SK-N-SH (cell line): ENCODE data around the gene HTRA3. TPM values are rescaled to one million over a fixed set of nuclear protein-coding genes. Genes with fewer than 3 reads are reported as not detected.

ENCODE experiments used
- CTCF ChIA-PET: fragments of 300-600, 350-600 bp; formaldehyde crosslinking; extraction: SDS; loops from one replicate; lab custom pipeline; 2021; lab: Yijun Ruan, JAX
- POLR2A ChIA-PET: fragments of 350-600 bp; sonication (Branson Sonifier 250); formaldehyde crosslinking; extraction: SDS; loops from one replicate; lab custom pipeline; 2020; ENCODE audit warnings: antibody characterized with exemption, inconsistent platforms; lab: Yijun Ruan, JAX
- DNase-seq: peaks from one replicate; pipeline ENCODE4 v3.0.0; 2012
- H2AFZ ChIP-seq: fragments of 200-600 bp; sonication (generic); 2 replicates; pipeline ENCODE4 v1.8.1; 2016; ENCODE audit warnings: antibody characterized with exemption, mild to moderate bottlenecking, low read depth
- H3F3A ChIP-seq: fragments of 200-600 bp; sonication (generic); replicated peaks from 2 replicates; pipeline ENCODE3; 2016; ENCODE audit warnings: antibody characterized with exemption, mild to moderate bottlenecking; ENCODE audit not compliant: insufficient read depth
- H3K27ac ChIP-seq, 2 experiments: fragments of 200-500 bp in 1 of 2; fragments of 200-600 bp in 1 of 2; sonication (Bioruptor generic) in 1 of 2; sonication (generic), shearing (Covaris generic) in 1 of 2; 2 replicates each; pipeline versions ENCODE4 v1.5.1 to v1.6.1; 2014 to 2016; ENCODE audit warnings: low read depth in 2 of 2, inconsistent platforms in 1 of 2, low read length in 1 of 2, mild to moderate bottlenecking in 1 of 2, mixed read lengths in 1 of 2
- H3K27me3 ChIP-seq: fragments of 200-600 bp; sonication (generic), shearing (Covaris generic); 2 replicates; pipeline ENCODE4 v1.6.1; 2016; ENCODE audit warnings: mixed run types; ENCODE audit not compliant: insufficient read depth
- H3K36me3 ChIP-seq, 2 experiments: fragments of 200-500 bp in 1 of 2; fragments of 200-600 bp in 1 of 2; sonication (Bioruptor generic) in 1 of 2; sonication (generic) in 1 of 2; replicated peaks in 1 of 2; 2 replicates each; pipeline versions ENCODE3 to v1.5.1; 2014 to 2016; ENCODE audit warnings: low read length in 1 of 2, mild to moderate bottlenecking in 1 of 2; ENCODE audit not compliant: insufficient read depth in 2 of 2, control insufficient read depth in 1 of 2
- H3K4me1 ChIP-seq, 2 experiments: fragments of 200-500 bp in 1 of 2; fragments of 200-600 bp in 1 of 2; sonication (Bioruptor generic) in 1 of 2; sonication (generic), shearing (Covaris generic) in 1 of 2; 2 replicates each; pipeline versions ENCODE4 v1.5.1 to v1.6.1; 2014 to 2016; ENCODE audit warnings: low read depth in 1 of 2, low read length in 1 of 2, mixed run types in 1 of 2; ENCODE audit not compliant: insufficient read depth in 2 of 2, control insufficient read depth in 1 of 2
- H3K4me2 ChIP-seq: fragments of 200-600 bp; sonication (generic), shearing (Covaris generic); 2 replicates; pipeline ENCODE4 v1.6.1; 2017; ENCODE audit warnings: mixed run types
- H3K4me3 ChIP-seq, 2 experiments: fragments of 200-500 bp in 1 of 2; fragments of 200-600 bp in 1 of 2; sonication (Bioruptor generic) in 1 of 2; sonication (generic), shearing (Covaris generic) in 1 of 2; 2 replicates each; pipeline versions ENCODE4 v1.5.1 to v1.8.1; 2014 to 2016; ENCODE audit warnings: low read depth in 2 of 2, inconsistent platforms in 1 of 2, low read length in 1 of 2, mild to moderate bottlenecking in 1 of 2, mixed read lengths in 1 of 2, moderate library complexity in 1 of 2
- H3K79me2 ChIP-seq: fragments of 200-600 bp; sonication (generic); 2 replicates; pipeline ENCODE4 v1.8.1; 2017; ENCODE audit warnings: mild to moderate bottlenecking; ENCODE audit not compliant: insufficient read depth
- H3K9ac ChIP-seq: fragments of 200-600 bp; sonication (generic); 2 replicates; pipeline ENCODE4 v1.6.1; 2017; ENCODE audit warnings: mixed run types
- H3K9me2 ChIP-seq: fragments of 200-600 bp; sonication (generic); 2 replicates; pipeline ENCODE4 v1.6.1; 2017; ENCODE audit warnings: mixed run types
- H3K9me3 ChIP-seq: fragments of 200-600 bp; sonication (generic); 2 replicates; pipeline ENCODE4 v1.6.1; 2017; ENCODE audit warnings: mixed run types, mild to moderate bottlenecking, moderate library complexity
- H4K20me1 ChIP-seq: fragments of 200-600 bp; sonication (generic); 2 replicates; pipeline ENCODE4 v1.6.1; 2017; ENCODE audit warnings: mild to moderate bottlenecking, mixed run types; ENCODE audit not compliant: insufficient read depth
- EP300 ChIP-seq, 2 experiments: IDR thresholded peaks; 2 replicates each; pipeline versions ENCODE4 v1.4.0 to v1.6.1; 2012; ENCODE audit warnings: borderline replicate concordance in 1 of 2, low read depth in 1 of 2, low read length in 1 of 2
- EZH2phosphoT487 ChIP-seq: fragments of 200-600 bp; sonication (generic); IDR thresholded peaks from 2 replicates; pipeline ENCODE4 v1.6.1; 2017; ENCODE audit warnings: low read depth, mixed run types, mild to moderate bottlenecking, antibody characterized with exemption, moderate library complexity, borderline replicate concordance
- FOSL2 ChIP-seq: IDR thresholded peaks from 2 replicates; pipeline ENCODE4 v1.4.0; 2012; ENCODE audit warnings: low read depth, mild to moderate bottlenecking, moderate library complexity, borderline replicate concordance
- JUND ChIP-seq: IDR thresholded peaks from 2 replicates; pipeline ENCODE4 v1.4.0; 2012
- POLR2AphosphoS5 ChIP-seq: IDR thresholded peaks from 2 replicates; pipeline ENCODE4 v1.6.1; 2012; ENCODE audit warnings: low read depth, low read length
- RCOR1 ChIP-seq: fragments of 150-350 bp; IDR thresholded peaks from 2 replicates; pipeline ENCODE4 v1.6.1; 2017; ENCODE audit warnings: antibody characterized with exemption, low read length
- RFX5 ChIP-seq: IDR thresholded peaks from 2 replicates; pipeline ENCODE4 v1.6.1; 2012; ENCODE audit warnings: mild to moderate bottlenecking, improper control_type of control experiment, low read length
- SIN3A ChIP-seq: IDR thresholded peaks from 2 replicates; pipeline ENCODE4 v1.6.1; 2012; ENCODE audit warnings: low read depth, mild to moderate bottlenecking, low read length, moderate library complexity, borderline replicate concordance
- TCF12 ChIP-seq: IDR thresholded peaks from 2 replicates; pipeline ENCODE4 v1.4.0; 2012
- TEAD4 ChIP-seq: IDR thresholded peaks from 2 replicates; pipeline ENCODE4 v1.4.0; 2012; ENCODE audit warnings: mild to moderate bottlenecking, borderline replicate concordance; ENCODE audit not compliant: insufficient read depth
- YY1 ChIP-seq: IDR thresholded peaks from 2 replicates; pipeline ENCODE4 v1.4.0; 2012; ENCODE audit warnings: low read depth, mild to moderate bottlenecking
- WGBS: methylation state at CpG from one replicate; pipeline ENCODE4 v1.1.6; 2017; ENCODE audit warnings: low lambda C conversion rate; 5-methylcytosine and 5-hydroxymethylcytosine counted together
- polyA plus RNA-seq, 3 experiments: library from polyadenylated mRNA; depleted of rRNA; stranded (reverse); fragments of >200 nt; gene quantifications; 2 replicates each; pipeline ENCODE4 v1.2.3, GENCODE V29; 2012
- TF ChIP-seq, protein P1 (sequence below): fragments of 150-350 bp; IDR thresholded peaks from 2 replicates; pipeline ENCODE4 v1.6.1; 2017; ENCODE audit warnings: antibody characterized with exemption, low read length, low read depth, borderline replicate concordance
- TF ChIP-seq, protein P2 (sequence below): IDR thresholded peaks from 2 replicates; pipeline ENCODE4 v1.6.1; 2012; ENCODE audit warnings: mild to moderate bottlenecking, low read depth, low read length, moderate library complexity
- TF ChIP-seq, protein P3 (sequence below): IDR thresholded peaks from 2 replicates; pipeline ENCODE4 v1.4.0; 2012; ENCODE audit warnings: low read depth
- TF ChIP-seq, protein P4 (sequence below): IDR thresholded peaks from 2 replicates; pipeline ENCODE4; 2012

HTRA3 gene
- polyA plus RNA-seq, 1 of the 3 experiments (the other 2 are of a cell fraction) = 0.05 TPM

DNA sequence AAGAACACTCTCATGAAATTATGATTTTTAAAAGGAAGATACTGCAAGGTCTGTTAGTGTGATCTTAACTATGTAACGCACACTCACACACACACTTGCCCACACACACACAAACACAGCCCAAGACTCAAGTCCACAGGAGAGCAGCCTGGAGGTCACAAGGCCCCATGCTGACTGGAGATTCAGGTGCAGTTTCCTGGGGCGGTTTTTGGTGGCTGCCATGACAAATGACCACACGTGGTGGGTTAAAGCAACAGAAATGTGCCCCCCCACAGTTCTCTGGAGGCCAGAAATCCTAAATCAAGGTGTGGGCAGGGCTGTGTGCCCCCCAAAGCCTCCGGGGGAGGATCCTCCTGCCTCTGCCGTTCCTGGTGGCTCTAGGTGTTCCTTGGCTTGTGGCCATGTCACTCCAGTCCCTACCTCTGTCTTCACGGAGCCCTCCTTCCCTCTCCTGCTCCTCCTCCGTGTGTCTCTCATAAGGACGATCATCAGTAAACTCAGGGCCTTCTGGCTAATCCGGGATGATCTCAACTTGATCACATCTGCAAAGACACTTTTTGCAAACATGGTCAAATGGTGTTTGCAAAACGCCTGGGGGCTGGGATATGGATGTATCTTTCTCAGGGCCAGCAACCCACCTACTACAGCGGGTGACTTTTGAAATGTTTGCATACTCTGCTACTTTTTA, 9.7 kb upstream of the HTRA3 start:
- H3K4me2 ChIP-seq = no peak overlapping the region
- no peaks in the 10 kb centered on the region for H3K79me2 ChIP-seq
- H3K4me3 ChIP-seq = no peak overlapping the region
- TF ChIP-seq POLR2AphosphoS5 = no peak
- TF ChIP-seq EZH2phosphoT487 = no peak
- TF ChIP-seq JUND = no peak
- no peak for TF ChIP-seq RCOR1
- no peak for TF ChIP-seq RFX5
- TF ChIP-seq TEAD4 = no peak
- no peak for TF ChIP-seq EP300 (IDR thresholded peaks at IDR 0.05; ENCODE audit: borderline replicate concordance in 1 of 2, low read depth in 1 of 2, low read length in 1 of 2)
- TF ChIP-seq SIN3A = no peak
- TF ChIP-seq, protein P1, sequence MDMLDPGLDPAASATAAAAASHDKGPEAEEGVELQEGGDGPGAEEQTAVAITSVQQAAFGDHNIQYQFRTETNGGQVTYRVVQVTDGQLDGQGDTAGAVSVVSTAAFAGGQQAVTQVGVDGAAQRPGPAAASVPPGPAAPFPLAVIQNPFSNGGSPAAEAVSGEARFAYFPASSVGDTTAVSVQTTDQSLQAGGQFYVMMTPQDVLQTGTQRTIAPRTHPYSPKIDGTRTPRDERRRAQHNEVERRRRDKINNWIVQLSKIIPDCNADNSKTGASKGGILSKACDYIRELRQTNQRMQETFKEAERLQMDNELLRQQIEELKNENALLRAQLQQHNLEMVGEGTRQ = no peak
- TF ChIP-seq, protein P2, sequence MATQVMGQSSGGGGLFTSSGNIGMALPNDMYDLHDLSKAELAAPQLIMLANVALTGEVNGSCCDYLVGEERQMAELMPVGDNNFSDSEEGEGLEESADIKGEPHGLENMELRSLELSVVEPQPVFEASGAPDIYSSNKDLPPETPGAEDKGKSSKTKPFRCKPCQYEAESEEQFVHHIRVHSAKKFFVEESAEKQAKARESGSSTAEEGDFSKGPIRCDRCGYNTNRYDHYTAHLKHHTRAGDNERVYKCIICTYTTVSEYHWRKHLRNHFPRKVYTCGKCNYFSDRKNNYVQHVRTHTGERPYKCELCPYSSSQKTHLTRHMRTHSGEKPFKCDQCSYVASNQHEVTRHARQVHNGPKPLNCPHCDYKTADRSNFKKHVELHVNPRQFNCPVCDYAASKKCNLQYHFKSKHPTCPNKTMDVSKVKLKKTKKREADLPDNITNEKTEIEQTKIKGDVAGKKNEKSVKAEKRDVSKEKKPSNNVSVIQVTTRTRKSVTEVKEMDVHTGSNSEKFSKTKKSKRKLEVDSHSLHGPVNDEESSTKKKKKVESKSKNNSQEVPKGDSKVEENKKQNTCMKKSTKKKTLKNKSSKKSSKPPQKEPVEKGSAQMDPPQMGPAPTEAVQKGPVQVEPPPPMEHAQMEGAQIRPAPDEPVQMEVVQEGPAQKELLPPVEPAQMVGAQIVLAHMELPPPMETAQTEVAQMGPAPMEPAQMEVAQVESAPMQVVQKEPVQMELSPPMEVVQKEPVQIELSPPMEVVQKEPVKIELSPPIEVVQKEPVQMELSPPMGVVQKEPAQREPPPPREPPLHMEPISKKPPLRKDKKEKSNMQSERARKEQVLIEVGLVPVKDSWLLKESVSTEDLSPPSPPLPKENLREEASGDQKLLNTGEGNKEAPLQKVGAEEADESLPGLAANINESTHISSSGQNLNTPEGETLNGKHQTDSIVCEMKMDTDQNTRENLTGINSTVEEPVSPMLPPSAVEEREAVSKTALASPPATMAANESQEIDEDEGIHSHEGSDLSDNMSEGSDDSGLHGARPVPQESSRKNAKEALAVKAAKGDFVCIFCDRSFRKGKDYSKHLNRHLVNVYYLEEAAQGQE = no peak
- no peak for TF ChIP-seq FOSL2
- no peak for TF ChIP-seq YY1
- TF ChIP-seq, protein P3, sequence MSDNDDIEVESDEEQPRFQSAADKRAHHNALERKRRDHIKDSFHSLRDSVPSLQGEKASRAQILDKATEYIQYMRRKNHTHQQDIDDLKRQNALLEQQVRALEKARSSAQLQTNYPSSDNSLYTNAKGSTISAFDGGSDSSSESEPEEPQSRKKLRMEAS = no peak
- TF ChIP-seq, protein P4, sequence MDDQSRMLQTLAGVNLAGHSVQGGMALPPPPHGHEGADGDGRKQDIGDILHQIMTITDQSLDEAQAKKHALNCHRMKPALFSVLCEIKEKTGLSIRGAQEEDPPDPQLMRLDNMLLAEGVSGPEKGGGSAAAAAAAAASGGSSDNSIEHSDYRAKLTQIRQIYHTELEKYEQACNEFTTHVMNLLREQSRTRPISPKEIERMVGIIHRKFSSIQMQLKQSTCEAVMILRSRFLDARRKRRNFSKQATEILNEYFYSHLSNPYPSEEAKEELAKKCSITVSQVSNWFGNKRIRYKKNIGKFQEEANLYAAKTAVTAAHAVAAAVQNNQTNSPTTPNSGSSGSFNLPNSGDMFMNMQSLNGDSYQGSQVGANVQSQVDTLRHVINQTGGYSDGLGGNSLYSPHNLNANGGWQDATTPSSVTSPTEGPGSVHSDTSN = no peak
- TF ChIP-seq TCF12 = no peak
- TF ChIP-seq, all 33 proteins: peak for 0
- no peak overlapping the region for H2AFZ ChIP-seq
- H4K20me1 ChIP-seq = no peaks in the 10 kb centered on the region
- H3K9ac ChIP-seq = no peak overlapping the region
- no peaks in the 10 kb centered on the region for H3K36me3 ChIP-seq
- H3K4me1 ChIP-seq = peaks cover 5 to 24% of the 10 kb centered on the region in 2 experiments; a peak in 1 of 4 replicates
- no peak overlapping the region for H3K27ac ChIP-seq
- WGBS = 68% methylated on average over 11 of the region's 11 CpGs
- POLR2A ChIA-PET = no interaction called here
- CTCF ChIA-PET = interaction anchor here (1.4 kb wide), 1 partner anchor 17 kb away, joined by 5 read pairs; no protein-coding TSS in a partner anchor
- no peaks in the 10 kb centered on the region for H3K9me3 ChIP-seq
- no peaks in the 10 kb centered on the region for H3K27me3 ChIP-seq
- no peaks in the 10 kb centered on the region for H3K9me2 ChIP-seq
- DNase-seq = no peak
- H3F3A ChIP-seq = no peaks in the 10 kb centered on the region
